ENCODE measurements around the gene TUBA3E. TPM values are rescaled to one million over a fixed set of nuclear protein-coding genes. Genes with fewer than 3 reads are reported as not detected.
A peak's percentile ranks its signal among the peaks of the same experiment; 100 is the strongest.
"Not testable (repeated sequence)": the region's sequence is repeated elsewhere in the genome, so short reads cannot be mapped to it uniquely, and the experiment has no call there.

Gene TUBA3E
- polyA plus RNA-seq, 3 donors = not detected

- Histone ChIP-seq H3K36me3 (replicated peaks in 1 of 2; ENCODE audit: control insufficient read depth in 1 of 2, insufficient read depth in 2 of 2, low read length in 2 of 2) (peaks cover 49 to 59% of the 10 kb centered on the region in 2 donors), H3K79me2 (ENCODE audit: insufficient read depth, low read length) (no peaks in the 10 kb centered on the region), H4K20me1 (ENCODE audit: insufficient read depth, low read length) (no peaks in the 10 kb centered on the region), H3K4me1 (ENCODE audit: control insufficient read depth in 1 of 2, insufficient read depth in 2 of 2, low read length in 2 of 2) (no peaks in the 10 kb centered on the region), H3K27ac (ENCODE audit: low read depth in 1 of 2, low read length in 2 of 2) (no peak overlapping the region), H2AFZ (ENCODE audit: insufficient read depth, low read depth, low read length, poor library complexity, severe bottlenecking) (no peak overlapping the region), H3K9me3 (replicated peaks in 1 of 2; ENCODE audit: control insufficient read depth in 1 of 2, insufficient read depth in 1 of 2, low read length in 2 of 2) (no peaks in the 10 kb centered on the region), H3K4me2 (replicated peaks; ENCODE audit: extremely low read depth, low read length, poor library complexity, severe bottlenecking) (no peak overlapping the region), H3K27me3 (ENCODE audit: control insufficient read depth in 2 of 2, insufficient read depth in 2 of 2, low read length in 2 of 2) (no peaks in the 10 kb centered on the region), H3K4me3 (replicated peaks in 1 of 3; ENCODE audit: low read depth in 2 of 3, low read length in 3 of 3) (no peak overlapping the region), H3K9ac (ENCODE audit: insufficient read depth, low read length, poor library complexity, severe bottlenecking) (no peak overlapping the region)
- WGBS (ENCODE audit: insufficient coverage) = 100% methylated on average over 5 of the region's 9 CpGs
- Mint-ChIP-seq H3K4me3 (no peak overlapping the region), H3K27ac (peak overlapping the region in 1 of 7 donors; percentile 66), H3K4me1 (peaks cover 6% of the 10 kb centered on the region), H3K9me3 (no peaks in the 10 kb centered on the region), H3K27me3 (ENCODE audit: low read depth in 3 of 3) (peaks cover 0 to 1% (median 0%) of the 10 kb centered on the region in 3 donors), H3K36me3 (peaks cover 39 to 91% of the 10 kb centered on the region in 2 donors)
- no peak for TF ChIP-seq CTCF (IDR thresholded peaks at IDR 0.05)
- no peak for DNase-seq
- intact Hi-C loops (cut with micrococcal nuclease) = no loop called here
These were observed 41.6 kb downstream of the TUBA3E start for GRCh38 chr2:130156624-130157004.

GRCh38 chr2:130155956-130156623 is 42.1 kb downstream of the TUBA3E start:
- H3K9ac ChIP-seq (ENCODE audit: insufficient read depth, low read length, poor library complexity, severe bottlenecking); H4K20me1 ChIP-seq (ENCODE audit: insufficient read depth, low read length); H3K27me3 ChIP-seq (ENCODE audit: control insufficient read depth in 2 of 2, insufficient read depth in 2 of 2, low read length in 2 of 2); H3K4me1 ChIP-seq (ENCODE audit: control insufficient read depth in 1 of 2, insufficient read depth in 2 of 2, low read length in 2 of 2); DNase-seq; H3K9me3 Mint-ChIP-seq; intact Hi-C loops (cut with micrococcal nuclease); H3K4me1 Mint-ChIP-seq; H3K27me3 Mint-ChIP-seq (ENCODE audit: low read depth in 3 of 3); H3K79me2 ChIP-seq (ENCODE audit: insufficient read depth, low read length); H3K4me3 Mint-ChIP-seq; H3K9me3 ChIP-seq (replicated peaks in 1 of 2; ENCODE audit: control insufficient read depth in 1 of 2, insufficient read depth in 1 of 2, low read length in 2 of 2); H3K4me3 ChIP-seq (replicated peaks in 1 of 3; ENCODE audit: low read depth in 2 of 3, low read length in 3 of 3); H3K4me2 ChIP-seq (replicated peaks; ENCODE audit: extremely low read depth, low read length, poor library complexity, severe bottlenecking); H3K27ac ChIP-seq (ENCODE audit: low read depth in 1 of 2, low read length in 2 of 2); H2AFZ ChIP-seq (ENCODE audit: insufficient read depth, low read depth, low read length, poor library complexity, severe bottlenecking): not testable (repeated sequence)
- 98% methylated on average over 8 of the region's 16 CpGs for WGBS (ENCODE audit: insufficient coverage)
- Mint-ChIP-seq H3K36me3 (peaks cover 38 to 87% of the 10 kb centered on the region in 2 donors), H3K27ac (peak overlapping the region in 2 of 7 donors; percentile 66 to 77)
- H3K36me3 ChIP-seq (replicated peaks in 1 of 2; ENCODE audit: control insufficient read depth in 1 of 2, insufficient read depth in 2 of 2, low read length in 2 of 2) = peaks cover 49 to 59% of the 10 kb centered on the region in 2 donors

All from CD14-positive monocyte (primary cell).